GM20431 (cell line): Measurements from ENCODE around the gene PKN1.

Experiments
- in situ Hi-C: fragments of 300-500 bp; cut with MseI, MboI; formaldehyde crosslinking; loops from one replicate; pipeline ENCODE4 v1.15.0; 2020; ENCODE audit warnings: low sequenced_read_pairs; ENCODE audit not compliant: unreplicated experiment

The PKN1 gene

DNA sequence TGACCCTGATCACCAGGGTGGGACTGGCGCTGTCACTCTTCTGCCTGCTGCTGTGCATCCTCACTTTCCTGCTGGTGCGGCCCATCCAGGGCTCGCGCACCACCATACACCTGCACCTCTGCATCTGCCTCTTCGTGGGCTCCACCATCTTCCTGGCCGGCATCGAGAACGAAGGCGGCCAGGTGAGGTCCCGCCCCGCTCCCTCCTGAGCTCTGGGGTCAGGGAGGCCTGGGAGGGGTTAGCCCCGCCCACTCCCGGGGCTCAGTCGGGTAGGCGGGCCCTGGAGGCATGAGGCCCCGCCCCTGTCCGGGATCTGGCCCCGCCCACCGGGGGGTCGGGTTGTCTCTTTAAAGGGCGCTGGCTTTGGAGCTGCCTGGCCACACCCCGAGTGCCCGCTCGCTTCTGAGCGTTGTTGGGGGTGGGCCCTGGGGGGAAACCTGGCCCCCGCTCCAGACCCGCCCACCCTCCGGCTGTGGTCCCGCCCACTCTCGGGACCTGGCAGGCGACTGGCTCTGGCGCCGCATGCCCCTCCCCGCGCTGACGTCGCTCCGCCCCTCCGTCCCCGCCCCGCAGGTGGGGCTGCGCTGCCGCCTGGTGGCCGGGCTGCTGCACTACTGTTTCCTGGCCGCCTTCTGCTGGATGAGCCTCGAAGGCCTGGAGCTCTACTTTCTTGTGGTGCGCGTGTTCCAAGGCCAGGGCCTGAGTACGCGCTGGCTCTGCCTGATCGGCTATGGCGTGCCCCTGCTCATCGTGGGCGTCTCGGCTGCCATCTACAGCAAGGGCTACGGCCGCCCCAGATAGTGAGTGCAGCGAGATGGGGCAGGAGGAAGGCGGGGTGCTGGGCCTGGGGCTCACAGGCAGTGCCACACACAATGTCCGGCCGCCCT is 27.1 kb upstream of the PKN1 start:
- in situ Hi-C loops: no loop called here

DNA sequence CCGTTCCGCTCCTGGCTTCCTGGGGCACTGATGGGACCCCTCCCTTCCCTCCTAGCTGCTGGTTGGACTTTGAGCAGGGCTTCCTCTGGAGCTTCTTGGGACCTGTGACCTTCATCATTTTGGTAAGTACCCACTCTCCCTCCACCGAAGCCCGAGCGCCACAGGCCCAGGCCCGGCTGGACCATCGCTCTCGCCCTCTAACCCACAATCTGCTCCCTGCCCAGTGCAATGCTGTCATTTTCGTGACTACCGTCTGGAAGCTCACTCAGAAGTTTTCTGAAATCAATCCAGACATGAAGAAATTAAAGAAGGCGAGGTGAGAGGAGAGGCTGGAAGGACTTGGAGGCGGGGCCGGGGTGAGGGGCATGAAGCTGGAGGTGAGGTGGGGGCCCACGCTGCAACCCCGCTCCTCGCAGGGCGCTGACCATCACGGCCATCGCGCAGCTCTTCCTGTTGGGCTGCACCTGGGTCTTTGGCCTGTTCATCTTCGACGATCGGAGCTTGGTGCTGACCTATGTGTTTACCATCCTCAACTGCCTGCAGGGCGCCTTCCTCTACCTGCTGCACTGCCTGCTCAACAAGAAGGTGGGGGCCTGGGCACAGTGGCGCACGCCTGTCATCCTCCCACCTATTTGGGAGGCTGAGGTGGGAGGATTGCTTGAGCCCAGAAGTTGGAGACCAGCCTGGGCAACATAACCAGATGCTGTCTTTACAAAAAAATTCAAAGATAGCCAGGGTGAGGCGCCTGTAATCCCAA is 26.3 kb upstream of the PKN1 start:
- in situ Hi-C loops: no loop called here

DNA sequence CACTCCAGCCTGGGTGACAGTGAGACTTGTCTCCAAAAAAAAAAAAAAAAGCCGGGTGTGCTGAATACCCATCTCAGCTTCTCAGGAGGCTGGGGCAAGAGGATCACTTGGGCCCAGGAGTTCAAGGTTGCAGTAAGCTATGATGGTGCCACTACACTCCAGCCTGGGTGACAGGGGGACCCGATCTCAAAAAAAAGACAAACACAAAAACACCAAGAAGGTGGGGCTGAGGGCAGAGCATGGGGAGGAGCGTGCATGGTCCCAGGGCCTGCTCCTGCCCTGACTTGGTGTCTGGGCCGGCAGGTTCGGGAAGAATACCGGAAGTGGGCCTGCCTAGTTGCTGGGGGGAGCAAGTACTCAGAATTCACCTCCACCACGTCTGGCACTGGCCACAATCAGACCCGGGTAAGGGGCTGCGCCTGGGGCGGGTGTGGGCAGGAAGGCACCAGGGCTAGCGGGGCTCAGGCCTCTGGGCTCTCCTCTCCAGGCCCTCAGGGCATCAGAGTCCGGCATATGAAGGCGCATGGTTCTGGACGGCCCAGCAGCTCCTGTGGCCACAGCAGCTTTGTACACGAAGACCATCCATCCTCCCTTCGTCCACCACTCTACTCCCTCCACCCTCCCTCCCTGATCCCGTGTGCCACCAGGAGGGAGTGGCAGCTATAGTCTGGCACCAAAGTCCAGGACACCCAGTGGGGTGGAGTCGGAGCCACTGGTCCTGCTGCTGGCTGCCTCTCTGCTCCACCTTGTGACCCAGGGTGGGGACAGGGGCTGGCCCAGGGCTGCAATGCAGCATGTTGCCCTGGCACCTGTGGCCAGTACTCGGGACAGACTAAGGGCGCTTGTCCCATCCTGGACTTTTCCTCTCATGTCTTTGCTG is 25.3 kb upstream of the PKN1 start:
- in situ Hi-C loops: no loop called here

DNA sequence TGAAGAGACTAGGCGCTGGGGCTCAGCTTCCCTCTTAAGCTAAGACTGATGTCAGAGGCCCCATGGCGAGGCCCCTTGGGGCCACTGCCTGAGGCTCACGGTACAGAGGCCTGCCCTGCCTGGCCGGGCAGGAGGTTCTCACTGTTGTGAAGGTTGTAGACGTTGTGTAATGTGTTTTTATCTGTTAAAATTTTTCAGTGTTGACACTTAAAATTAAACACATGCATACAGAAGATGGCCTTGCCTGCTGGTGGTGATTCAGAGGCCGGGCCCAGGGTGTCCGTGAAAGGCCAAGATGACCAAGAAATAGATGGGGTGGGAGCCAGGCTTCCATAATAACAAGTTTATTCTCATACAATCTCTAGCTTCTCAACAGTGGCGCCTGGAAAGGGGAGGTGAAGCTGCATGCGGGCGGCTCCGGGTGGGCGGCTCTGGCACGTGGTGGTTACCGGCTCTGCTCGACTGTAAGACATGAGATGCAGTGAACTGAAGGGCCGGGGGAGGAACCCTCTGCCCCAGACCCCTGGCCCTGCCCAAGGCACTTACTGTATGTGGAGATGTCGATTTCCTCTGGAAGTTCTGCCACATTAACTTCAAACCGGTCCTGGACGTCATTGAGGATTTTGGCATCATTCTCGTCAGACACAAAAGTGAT is 24.5 kb upstream of the PKN1 start:
- in situ Hi-C loops: no loop called here

DNA sequence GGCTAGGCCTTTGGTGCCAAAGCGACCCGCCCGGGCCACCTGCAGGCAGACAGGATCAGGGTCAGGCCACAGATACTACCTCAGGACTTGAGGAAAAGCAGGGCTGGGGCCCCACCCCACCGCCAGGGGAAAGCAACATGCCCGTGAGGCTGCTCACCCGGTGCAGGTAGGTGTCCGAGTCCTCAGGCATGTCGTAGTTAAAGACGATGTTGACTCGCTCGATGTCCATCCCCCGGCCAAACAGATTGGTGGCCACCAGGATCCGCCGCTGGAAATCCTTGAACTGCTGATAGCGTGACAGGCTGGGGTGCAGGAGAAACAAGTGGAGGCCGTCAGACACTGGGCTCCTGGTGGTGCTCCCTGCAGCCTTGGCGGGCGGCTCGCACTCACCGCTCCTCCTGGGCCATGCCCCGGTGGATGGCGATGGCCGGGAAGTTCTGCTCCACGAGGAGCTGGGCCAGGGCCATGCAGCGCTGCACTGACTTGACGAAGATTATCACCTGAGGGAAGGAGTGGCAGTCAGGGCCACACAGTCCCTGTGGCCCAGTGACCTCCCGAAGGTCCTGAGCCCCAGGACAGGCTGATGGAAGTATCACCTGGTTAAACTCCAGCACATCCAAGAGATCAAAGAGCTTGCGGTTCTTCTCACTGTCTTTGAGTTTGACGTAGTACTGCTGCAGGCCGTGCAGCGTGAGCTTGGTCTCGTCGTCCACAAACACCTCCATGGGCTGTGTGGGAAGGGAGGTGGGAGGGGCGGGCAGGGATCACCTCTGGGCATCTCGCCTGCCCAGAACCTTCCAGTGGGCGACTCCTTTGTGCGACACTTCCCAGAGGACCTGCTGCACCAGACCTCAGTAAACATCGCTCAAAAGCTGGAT is 23.7 kb upstream of the PKN1 start:
- in situ Hi-C loops: no loop called here

DNA sequence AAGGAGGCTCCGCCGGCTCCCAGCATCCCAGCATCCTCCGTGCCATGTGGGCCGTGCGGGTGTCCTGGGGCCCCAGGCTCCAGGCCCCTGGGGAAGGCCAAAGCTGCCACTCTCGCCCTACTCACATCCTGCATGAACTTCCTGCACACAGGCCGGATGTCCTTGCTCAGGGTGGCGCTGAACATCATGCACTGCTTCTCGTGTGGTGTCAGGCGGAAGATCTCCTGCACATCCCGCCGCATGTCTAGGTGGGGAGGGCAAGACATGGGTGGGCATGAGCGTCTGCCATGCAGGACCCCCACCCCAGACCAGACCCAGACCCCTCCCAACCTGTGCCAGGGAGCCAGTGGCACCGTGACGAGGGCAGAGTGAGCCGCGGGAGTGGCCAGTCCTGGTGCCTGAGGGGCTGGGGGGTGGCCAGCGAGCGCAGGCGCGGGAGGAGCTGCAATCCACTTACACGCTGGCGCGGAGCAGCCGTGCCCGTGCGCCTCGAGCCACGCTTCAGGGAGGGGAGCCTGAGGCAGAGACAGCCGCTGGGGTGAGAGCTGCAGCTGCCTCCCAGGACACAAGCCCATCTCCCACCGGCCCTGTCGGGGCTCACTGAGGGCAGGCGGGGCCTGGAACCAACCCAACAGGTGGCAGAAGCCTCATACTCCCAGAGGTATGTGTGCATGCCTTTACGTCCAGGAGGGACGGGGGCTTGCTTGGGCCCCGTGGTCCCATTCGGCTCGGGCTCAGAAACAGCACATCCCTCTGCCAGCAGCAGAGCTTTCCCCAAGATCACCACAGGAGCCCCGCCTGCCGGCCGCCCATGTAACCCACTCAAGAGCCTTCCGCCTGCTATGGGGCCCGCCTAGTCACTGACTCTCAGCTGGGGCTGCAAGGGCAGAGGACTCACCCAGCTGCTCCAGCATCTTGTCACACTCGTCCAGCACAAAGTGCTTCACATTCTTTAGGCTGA is 22.7 kb upstream of the PKN1 start:
- in situ Hi-C loops: no loop called here

DNA sequence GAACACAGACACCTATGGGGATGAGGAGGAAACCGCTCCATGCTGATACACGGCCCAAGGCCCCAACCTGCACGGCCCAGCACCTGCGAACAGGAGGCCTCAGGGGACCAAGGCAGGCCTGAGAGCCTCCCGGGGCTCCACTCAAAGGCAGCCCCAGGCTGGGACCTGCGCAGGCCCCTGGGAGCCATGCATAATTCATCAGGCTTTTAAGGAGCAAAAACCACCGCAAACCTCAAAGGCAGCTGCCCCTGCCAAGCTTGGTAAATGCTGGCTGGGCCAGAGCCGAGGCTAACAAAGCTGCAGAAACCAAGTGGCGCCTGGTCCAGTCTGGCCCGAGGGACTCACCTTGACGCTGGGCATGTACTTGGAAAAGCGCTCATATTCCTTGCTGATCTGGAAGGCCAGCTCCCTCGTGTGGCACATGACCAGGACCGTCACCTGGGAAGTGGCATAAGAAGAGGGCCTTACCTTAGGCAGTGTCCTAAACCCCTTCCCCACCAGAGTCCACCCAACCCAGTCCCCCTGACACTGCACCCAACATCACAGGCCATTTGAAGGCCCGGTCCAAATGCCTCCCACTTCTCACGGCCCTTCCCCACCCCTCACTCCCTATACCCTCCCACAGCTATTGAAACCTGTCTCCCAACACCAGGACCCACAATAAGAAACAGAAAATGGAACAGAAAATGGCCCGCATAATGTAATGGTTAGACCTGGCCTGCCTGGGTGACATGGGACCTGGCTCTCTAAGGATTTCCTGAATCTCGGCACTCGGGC is 21.8 kb upstream of the PKN1 start:
- in situ Hi-C loops: no loop called here

DNA sequence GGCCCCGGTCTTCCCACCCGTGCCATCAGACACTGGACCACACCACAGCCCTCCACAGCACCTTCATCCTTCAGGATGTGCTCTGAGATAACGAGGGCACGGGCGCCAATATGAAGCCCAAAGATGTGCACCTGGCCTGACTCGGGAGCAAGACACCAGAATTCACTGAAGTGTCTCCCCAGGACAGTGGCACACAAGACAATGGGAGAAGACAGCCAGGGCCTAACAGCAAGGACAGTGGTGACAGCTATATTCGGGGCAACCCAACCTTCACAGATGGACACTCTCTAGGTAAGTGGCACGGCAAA is 21.2 kb upstream of the PKN1 start:
- in situ Hi-C loops: no loop called here

DNA sequence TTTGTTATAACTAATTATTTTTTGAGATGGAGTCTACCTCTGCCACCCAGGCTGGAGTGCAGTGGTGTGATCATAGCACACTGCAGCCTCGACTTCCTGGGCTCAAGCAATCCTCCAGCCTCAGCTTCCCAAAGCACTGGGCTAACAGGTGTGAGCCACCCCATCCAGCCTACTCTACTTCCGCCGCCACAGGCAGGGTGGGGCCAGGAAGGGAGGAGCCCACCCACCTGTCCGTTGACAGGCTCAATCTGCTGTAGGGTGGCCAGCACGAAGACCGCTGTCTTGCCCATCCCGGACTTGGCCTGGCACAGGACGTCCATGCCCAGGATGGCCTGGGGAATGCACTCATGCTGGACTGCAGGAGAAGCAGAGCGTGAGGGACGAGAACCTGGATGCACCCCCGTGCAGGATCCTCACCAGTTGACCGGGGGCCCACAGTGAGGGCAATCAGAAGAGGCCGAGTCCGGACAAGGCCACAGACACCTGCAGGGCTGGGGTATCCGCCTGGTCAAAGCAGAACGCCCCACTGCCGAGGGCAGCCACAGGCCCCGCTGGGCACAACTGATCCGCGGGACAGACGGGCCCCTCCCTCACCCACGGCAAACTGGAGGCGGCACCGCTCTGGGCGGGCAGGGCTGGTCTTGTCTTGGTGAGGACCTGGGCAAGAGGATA is 20.6 kb upstream of the PKN1 start:
- in situ Hi-C loops: no loop called here

DNA sequence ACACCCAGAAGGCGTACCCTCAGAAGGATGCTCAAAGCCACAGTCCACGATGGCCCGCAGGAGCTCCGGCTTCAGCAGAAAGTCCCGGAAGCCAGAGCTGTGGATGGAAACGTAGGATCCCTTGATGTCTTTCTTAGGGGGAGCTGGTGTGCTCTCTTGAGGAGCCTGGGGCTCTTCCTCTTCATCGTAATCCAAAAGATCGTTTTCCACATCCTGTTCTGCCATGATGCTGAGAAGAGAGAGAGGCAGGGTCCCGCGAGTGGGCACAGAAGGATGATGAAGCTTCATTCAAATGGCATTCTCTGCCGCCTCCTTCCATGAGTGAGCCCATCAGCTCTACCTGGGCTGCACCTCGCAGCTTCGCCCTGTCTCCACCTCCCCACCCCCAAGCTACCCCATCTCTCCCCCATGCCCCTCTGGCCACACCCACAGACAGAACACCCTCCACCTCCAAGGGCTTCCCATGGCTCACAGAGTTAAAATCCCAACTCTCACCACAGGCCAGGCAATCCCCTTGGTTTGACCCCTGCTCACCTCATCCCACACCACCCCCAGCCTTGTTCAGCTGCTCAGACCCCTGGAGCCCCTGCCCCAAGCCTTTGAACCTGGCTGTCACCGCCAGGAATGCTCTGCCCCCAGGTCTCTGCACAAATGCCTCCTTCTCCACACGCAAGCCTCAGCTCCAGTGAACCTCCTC is 20.0 kb upstream of the PKN1 start:
- in situ Hi-C loops: no loop called here

DNA sequence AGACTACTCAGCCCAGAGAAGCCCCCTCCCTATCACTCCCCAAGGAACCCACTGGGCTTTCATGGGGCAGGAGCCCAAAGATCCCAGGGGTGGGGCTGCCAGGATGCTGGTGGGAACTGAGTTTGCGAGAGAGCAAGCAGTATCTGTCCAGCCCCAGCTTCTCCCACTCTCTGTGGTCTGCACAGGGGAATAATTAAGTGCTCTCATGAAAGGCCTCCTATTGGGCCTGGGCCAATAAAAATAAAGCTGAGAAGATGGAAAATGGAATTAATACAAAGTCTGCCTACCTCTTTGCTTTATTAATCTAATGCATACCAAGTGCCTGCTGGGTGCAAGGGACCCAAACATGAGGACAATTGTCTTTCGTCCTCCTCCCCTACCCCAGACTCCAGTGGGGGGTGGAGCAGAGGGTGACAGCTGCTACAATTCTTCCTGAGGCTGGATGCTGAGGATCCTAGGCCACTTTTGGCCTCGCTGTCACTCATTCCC is 19.4 kb upstream of the PKN1 start:
- in situ Hi-C loops: no loop called here

DNA sequence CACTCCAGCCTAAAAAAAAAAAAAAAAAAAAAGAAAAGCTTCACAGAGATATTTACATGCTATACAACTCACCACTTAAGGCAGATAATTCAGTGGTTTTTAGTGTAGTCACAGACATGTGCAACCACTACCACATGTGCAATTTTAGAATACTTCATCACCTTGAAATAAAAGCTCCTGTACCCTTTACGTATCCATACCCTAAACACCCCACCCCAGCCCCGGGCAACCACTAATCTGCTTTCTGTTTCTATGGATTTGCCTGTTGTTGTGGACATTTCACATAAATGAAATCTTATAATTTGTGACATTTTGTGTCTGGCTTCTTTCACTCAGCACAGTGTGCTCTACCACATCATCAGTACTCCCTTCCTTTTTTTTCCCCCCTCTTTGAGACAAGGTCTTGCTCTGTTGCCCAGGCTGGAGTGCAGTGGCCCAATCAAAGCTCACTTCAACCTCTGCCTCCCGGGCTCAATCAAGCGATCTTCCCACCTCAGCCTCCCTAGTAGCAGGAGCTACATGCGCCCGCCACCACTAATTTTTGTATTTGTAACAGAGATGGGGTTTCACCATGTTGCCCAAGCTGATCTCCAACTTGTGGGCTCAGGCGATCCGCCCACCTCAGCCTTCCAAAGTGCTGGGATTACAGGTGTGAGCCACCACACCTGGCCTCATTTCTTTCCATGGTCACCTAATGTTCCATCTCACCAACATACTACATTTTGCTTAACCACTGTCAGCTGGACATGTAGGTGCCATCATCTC is 18.0 kb upstream of the PKN1 start:
- in situ Hi-C loops: no loop called here

DNA sequence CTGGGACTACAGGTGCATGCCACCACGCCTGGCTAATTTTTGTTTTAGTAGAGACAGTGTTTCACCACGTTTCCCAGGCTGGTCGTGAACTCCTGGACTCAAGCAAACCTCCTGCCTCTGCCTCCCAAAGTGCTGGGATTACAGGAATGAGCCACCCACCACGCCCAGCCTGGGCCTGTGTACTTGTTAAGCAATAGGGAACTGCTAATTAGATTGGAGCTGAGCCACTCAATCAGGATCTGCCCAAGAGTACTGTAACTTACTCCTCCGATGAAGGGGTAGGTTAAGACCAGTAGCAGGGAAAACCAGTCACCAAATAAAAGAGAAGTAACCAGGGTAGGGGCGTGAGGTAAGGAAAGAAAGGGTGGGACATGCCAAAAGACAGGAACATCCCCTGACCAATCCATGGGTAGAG is 16.3 kb upstream of the PKN1 start:
- in situ Hi-C loops: no loop called here

DNA sequence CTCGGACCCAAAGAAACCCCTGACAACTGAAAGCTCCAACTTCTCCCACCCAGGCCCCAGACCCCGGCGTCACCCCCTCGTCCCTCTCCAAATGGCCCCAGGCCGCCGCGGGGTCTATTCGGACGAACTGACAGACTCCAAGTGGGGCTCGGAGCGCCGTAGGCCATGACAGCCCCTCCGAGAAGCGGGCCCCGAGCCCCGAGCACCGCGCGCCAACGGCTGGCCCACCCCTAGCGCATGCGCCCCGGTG is 14.3 kb upstream of the PKN1 start:
- in situ Hi-C loops: no loop called here

DNA sequence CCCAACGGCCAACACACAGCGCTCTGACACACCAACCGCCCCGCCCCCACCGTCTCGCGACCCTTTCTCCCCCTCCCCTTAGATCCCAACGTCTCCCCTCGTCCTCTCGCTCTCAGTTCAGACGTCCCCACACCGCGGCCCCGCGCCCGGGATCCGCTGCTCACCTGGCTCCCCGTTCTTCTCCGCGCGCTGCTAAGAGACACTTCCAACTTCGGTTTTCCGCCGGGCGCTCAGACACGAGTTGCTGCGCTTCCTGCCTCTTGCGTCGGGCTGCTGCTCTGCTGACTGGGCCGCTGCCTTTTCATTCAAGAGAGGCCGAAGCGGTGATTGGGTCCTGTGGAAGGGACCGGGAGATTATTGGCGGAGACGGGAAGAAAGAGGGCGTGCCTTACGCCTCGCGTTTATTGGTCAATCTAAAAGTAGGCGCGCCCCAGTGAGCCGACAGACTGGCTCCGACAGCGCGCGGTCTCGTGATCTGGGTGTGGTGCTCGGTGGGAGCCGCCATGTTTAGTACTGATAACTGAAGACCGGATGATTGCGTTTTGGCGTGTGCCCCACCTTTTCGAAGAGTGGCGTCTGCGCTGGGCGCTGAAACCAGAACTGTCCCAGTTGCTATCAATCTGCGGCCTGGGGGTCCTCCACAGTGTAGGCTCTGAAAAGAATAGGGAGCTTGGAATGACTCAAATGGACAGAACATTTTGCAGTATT is 13.8 kb upstream of the PKN1 start, which contains the start of gene DDX39A:
DDX39A (minus strand) TSS at position 236 of the 708 bp plus-strand sequence. CDS start 6,121 bp downstream, outside the sequence.
- in situ Hi-C loops: no loop called here
